Measurements from ENCODE around the gene MRPL52.
"Not testable (repeated sequence)": the region's sequence is repeated elsewhere in the genome, so short reads cannot be mapped to it uniquely, and the experiment has no call there.

The MRPL52 gene

DNA sequence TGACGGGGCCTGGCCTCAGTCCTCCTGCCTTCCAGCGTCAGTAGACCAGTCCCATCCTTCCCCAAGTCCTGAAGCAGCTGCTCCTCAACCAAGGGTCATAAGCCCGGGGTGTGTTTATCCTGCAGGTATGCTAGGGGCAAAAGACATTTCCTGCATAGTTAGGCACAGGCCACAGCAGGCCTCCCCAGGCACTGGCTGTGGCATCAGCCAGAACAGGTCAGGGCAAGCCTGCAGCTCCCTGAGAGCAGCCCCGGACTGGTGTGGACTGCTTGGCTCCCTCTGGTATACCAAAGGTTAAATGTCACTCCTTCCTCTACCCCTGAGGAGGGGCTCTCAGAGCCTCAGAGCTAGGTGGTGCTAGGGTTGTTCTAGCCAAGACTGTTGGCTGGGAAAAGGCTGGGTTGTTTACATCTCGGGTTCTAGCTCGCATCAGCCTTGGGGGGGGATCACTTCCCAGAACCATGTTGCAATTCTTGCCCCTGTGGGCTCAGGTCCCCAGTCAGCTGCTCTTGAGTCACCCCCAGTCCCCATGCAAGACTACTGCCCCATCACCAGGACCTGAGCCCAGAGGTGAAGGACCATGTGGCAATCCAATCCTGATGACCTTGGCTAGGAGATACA lies 9.6 kb downstream of the MRPL52 start:
- DNase-seq: no peak

DNA sequence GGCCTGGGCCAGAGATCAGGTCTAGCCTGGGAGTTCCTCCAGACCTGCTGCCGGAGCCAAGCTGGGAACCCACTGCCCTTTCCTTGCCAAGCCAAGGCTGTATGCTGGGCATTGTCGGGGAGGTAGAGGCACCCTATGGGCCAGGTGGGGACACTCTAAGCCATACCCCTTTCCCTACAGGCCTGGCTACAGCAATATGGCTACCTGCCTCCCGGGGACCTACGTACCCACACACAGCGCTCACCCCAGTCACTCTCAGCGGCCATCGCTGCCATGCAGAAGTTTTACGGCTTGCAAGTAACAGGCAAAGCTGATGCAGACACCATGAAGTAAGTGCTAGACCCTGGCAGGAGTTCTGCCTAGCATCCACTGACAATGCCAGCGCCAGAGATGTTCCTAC lies 11.6 kb downstream of the MRPL52 start:
- no peak for DNase-seq

- no peak for DNase-seq
Measured at GRCh38 chr14:22841769-22842168, 12.1 kb downstream of the MRPL52 start.

- no peak for DNase-seq
Measured at GRCh38 chr14:22842211-22843122, 12.8 kb downstream of the MRPL52 start.

GRCh38 chr14:22843123-22843925 lies 13.6 kb downstream of the MRPL52 start:
- no peak for DNase-seq

GRCh38 chr14:22844221-22845102 lies 14.8 kb downstream of the MRPL52 start:
- DNase-seq: no peak

DNA sequence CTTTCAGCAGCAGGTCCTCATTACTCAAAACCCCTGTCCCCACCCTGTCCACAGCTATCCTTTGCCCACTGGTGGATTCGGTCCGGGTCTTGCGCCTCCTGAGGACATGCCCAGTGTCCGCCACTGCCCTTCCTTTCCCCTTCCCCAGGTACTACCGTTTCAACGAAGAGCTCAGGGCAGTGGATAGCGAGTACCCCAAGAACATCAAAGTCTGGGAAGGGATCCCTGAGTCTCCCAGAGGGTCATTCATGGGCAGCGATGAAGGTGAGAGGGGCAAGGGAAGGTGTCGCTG lies 15.4 kb downstream of the MRPL52 start:
- DNase-seq: no peak

GRCh38 chr14:22845821-22846625 lies 16.3 kb downstream of the MRPL52 start:
- DNase-seq: no peak

- no peak for DNase-seq
Measured at GRCh38 chr14:22846811-22847307, 17.2 kb downstream of the MRPL52 start.

DNA sequence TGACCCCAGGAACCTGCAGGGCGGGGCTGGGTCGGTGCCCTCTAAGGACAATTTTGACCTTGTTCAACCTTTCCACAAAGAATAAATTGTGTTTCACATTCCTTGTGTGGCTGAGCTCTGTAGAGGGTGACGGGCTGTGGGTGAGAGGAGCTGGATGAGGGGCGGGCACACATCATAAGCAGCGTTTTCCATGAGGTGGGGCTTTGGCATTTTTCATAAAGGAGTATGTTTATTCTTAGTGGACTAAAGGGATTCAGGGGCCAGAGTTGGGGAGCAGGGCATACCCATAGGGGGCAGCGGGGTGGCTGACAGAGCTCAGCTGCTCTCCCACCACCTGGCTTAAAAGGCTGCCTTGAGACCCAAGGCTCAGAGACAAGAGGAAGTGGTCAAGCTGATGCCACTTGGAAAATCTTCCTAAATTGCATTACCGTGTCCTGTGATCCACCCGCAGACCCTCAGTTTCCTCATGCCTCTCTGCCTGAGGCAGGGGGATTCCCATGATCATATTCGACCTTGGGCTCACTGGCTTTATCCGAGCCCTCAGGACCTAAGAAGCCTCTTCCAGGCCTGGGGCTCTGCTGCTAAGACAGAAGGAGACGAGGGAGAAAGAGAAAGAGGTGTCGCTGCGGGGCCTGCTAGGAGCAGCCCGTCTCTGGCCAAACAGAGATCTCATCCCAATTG lies 18.1 kb downstream of the MRPL52 start:
- DNase-seq: no peak

DNA sequence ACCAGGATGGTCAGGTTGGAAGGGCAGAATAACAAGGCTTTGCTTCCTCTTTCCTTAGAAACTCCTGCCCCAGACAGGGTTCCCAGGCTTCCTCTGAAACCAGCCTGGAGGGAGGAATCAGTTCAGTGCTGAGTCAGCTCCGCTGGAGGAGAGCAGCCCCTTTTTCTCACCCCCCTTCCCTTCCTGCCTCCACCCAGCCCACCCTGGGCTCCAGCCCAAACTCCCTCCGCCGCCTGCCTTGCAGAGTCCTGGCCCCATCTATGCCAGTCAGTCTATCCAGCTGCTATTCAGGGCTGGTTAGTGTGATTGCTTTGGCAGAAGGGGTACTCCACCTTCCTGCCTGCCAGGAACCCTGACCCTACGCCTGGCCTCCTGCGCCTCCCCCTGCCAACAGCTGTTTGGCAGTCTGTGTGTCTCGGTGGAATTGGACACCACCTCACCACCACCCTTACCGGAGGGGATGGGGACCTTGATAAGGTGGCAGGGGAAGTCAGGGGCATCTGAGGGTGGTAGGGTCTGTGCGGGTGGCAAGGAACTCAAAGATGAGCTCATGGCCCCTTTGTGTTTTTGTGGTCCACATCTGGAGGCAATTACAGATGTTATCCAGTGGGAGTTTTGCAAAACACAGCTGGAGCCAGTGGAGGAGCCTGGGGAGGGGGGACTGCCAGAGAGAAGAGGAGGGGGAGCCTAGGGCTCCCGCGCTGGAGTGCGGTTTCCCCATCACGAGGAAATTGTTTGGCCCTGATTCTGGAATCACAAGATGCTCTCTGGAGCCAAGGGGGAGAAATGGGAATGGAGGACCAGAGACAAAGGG lies 18.9 kb downstream of the MRPL52 start:
- no peak for DNase-seq

DNA sequence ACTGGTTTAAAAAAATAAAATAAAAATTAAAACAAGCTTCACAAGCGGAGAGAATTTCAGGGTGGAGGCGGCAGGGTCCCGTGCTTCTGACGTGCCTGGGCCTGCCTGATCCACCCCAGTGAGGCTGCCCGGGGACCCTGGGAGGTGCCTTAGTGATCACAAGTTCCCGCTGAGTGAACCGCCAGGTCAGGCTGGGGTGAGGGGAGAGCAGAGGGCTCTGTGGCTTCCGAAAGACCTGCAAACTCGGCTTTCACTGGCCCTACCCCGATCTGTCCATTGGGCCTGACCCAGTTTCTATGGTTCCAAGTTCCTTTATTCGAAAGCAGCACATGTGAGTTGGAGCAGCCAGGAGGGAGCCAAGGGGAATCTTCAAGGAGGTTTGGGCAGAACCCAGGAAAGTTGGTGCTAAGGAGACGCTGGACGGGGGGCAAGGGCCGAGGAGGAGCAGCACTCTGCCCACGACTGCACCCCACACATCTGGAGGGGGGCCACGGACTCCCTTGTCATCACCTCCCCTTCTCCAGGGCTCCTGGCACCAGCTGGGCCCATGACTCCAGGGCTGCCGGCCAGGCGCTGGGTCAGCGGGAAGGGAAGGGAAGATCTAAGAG lies 19.6 kb downstream of the MRPL52 start:
- no peak for DNase-seq

GRCh38 chr14:22850944-22851764 lies 21.5 kb downstream of the MRPL52 start:
- DNase-seq: peak; percentile 86

DNA sequence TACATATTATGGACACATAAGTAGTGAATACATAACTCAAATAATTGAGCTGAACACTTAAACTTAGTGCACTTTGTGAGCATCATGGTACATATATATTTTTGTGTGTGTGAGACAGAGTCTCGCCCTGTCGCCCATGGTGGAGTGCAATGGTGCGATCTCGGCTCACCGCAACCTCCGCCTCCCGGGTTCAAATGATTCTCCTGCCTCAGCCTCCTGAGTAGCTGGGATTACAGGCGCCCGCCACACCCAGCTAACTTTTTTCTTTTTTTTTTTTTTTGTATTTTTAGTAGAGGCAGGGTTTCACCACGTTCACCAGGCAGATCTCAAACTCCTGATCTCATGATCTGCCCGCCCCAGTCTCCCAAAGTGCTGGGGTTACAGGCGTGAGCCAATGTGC lies 22.5 kb downstream of the MRPL52 start:
- DNase-seq: not testable (repeated sequence)

GRCh38 chr14:22852599-22852939 lies 22.9 kb downstream of the MRPL52 start:
- DNase-seq: no peak

DNA sequence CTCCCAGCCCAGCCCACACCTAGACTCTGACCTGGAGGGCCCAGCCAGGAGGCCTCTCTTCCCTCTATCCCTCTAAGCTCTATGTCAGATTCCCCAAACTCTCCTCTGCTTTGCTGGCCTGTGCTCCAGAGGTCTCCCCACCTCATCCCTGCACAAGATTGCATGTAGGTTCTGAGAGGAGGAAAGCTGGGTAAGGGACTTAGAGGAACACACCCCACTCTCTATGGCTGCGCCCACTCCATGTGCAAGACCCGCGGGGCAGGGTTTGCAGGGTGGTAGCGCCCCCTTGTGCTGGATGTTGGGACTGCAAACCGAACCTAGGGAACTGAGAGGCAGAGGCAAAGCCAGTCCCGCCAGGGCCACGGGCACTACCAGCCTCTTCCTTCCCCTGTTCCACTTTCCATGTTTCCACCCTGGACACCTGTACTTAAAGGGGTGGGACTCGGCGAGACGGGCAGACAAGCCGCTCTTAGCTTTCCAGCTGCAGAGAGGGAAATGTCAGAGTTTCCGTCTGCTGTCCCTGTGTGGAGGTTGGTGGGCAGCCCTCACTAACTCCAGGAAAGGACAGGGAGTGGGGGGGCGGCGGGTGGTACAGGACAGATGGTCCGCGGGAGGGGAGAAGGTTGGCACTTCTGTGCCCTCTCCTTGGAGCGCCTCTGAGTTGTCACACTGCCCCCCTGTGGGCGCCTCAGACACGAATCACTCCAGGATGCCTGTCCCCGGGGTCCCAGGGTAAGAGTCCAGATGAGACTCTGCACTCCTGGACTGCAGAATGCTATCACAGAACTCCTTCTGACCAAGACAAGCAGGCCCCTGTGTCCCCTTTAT lies 23.5 kb downstream of the MRPL52 start:
- peak; percentile 62 for DNase-seq

- not testable (repeated sequence) for DNase-seq
Measured at GRCh38 chr14:22854296-22854695, 24.6 kb downstream of the MRPL52 start.
